Measurements from ENCODE around the gene CPA5. TPM values are rescaled to one million over a fixed set of nuclear protein-coding genes. Genes with fewer than 3 reads are reported as not detected.

CPA5 gene
- total and polyA plus RNA-seq, 2 experiments from 2014 or later = not detected

DNA sequence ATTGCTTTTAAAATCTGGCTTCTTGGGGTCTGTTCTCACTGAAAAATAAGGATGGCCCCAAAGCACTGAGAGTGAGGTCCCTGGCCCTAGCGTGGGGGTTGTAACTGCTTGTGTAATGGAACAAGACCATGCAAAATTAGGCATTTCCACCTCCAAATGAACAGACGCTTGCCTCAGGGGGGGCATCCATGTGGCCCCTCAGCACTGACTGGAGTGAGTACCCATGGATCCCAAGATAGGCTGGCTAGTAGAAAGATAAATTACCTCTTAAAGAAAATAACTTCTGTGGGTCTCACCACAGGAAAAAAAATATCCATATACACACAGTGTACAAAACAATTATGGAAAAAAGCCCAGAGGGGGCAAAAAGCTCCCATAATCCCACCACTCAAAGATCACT is 20.5 kb downstream of the CPA5 start:
- peaks cover 7% of the 10 kb centered on the region; the same call in 1 of the 3 replicates for H3K36me3 Mint-ChIP-seq (ENCODE audit: low read depth)
- H3K4me3 ChIP-seq = no peak overlapping the region
- no peaks in the 10 kb centered on the region for H3K9me2 ChIP-seq (ENCODE audit: insufficient read depth)
- H3K27ac Mint-ChIP-seq = no peak overlapping the region
- no peak overlapping the region for H2AFZ ChIP-seq
- no peak overlapping the region for H3K27ac ChIP-seq (ENCODE audit: low read depth)
- no peak overlapping the region for H3K4me2 ChIP-seq
- H4K20me1 ChIP-seq (replicated peaks; ENCODE audit: insufficient read depth) = no peaks in the 10 kb centered on the region
- no peaks in the 10 kb centered on the region for H3F3A ChIP-seq (replicated peaks; ENCODE audit: low read depth)
- DNase-seq (ENCODE audit: low spot score) (no peak), ATAC-seq (no peak)
- no peaks in the 10 kb centered on the region for H3K79me2 ChIP-seq (replicated peaks; ENCODE audit: insufficient read depth)
- H3K4me3 Mint-ChIP-seq = no peak overlapping the region
- H3K36me3 ChIP-seq (ENCODE audit: insufficient read depth) = no peaks in the 10 kb centered on the region
- H3K27me3 ChIP-seq (ENCODE audit: insufficient read depth) = no peaks in the 10 kb centered on the region
- peaks cover 7% of the 10 kb centered on the region for H3K27me3 Mint-ChIP-seq (ENCODE audit: insufficient read depth, low read depth, poor library complexity)
- H3K9me3 Mint-ChIP-seq = peaks cover 12% of the 10 kb centered on the region
- TF ChIP-seq CREB1 (CRISPR knock-in tag; IDR thresholded peaks at IDR 0.05; ENCODE audit: low read depth) (no peak), JUNB (IDR thresholded peaks at IDR 0.05; ENCODE audit: unreplicated experiment) (no peak), ETS1 (IDR thresholded peaks at IDR 0.05) (no peak), STAT1 (IDR thresholded peaks at IDR 0.05; ENCODE audit: unreplicated experiment) (no peak), ZNF462 (CRISPR knock-in tag; IDR thresholded peaks at IDR 0.05) (no peak), POLR2AphosphoS5 (IDR thresholded peaks at IDR 0.05; ENCODE audit: low read depth) (no peak), ZNF331 (CRISPR knock-in tag; IDR thresholded peaks at IDR 0.05; ENCODE audit: low read depth) (no peak), EZH2 (IDR thresholded peaks at IDR 0.05; ENCODE audit: low read depth, unreplicated experiment) (no peak), ZNF114 (CRISPR knock-in tag; IDR thresholded peaks at IDR 0.05) (no peak), EZH2phosphoT487 (IDR thresholded peaks at IDR 0.05; ENCODE audit: unreplicated experiment) (no peak), NANOG (IDR thresholded peaks at IDR 0.05; ENCODE audit: borderline replicate concordance) (no peak)
- TF ChIP-seq, protein P1, sequence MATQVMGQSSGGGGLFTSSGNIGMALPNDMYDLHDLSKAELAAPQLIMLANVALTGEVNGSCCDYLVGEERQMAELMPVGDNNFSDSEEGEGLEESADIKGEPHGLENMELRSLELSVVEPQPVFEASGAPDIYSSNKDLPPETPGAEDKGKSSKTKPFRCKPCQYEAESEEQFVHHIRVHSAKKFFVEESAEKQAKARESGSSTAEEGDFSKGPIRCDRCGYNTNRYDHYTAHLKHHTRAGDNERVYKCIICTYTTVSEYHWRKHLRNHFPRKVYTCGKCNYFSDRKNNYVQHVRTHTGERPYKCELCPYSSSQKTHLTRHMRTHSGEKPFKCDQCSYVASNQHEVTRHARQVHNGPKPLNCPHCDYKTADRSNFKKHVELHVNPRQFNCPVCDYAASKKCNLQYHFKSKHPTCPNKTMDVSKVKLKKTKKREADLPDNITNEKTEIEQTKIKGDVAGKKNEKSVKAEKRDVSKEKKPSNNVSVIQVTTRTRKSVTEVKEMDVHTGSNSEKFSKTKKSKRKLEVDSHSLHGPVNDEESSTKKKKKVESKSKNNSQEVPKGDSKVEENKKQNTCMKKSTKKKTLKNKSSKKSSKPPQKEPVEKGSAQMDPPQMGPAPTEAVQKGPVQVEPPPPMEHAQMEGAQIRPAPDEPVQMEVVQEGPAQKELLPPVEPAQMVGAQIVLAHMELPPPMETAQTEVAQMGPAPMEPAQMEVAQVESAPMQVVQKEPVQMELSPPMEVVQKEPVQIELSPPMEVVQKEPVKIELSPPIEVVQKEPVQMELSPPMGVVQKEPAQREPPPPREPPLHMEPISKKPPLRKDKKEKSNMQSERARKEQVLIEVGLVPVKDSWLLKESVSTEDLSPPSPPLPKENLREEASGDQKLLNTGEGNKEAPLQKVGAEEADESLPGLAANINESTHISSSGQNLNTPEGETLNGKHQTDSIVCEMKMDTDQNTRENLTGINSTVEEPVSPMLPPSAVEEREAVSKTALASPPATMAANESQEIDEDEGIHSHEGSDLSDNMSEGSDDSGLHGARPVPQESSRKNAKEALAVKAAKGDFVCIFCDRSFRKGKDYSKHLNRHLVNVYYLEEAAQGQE (IDR thresholded peaks at IDR 0.05; ENCODE audit: unreplicated experiment) = no peak
- TF ChIP-seq, protein P2, sequence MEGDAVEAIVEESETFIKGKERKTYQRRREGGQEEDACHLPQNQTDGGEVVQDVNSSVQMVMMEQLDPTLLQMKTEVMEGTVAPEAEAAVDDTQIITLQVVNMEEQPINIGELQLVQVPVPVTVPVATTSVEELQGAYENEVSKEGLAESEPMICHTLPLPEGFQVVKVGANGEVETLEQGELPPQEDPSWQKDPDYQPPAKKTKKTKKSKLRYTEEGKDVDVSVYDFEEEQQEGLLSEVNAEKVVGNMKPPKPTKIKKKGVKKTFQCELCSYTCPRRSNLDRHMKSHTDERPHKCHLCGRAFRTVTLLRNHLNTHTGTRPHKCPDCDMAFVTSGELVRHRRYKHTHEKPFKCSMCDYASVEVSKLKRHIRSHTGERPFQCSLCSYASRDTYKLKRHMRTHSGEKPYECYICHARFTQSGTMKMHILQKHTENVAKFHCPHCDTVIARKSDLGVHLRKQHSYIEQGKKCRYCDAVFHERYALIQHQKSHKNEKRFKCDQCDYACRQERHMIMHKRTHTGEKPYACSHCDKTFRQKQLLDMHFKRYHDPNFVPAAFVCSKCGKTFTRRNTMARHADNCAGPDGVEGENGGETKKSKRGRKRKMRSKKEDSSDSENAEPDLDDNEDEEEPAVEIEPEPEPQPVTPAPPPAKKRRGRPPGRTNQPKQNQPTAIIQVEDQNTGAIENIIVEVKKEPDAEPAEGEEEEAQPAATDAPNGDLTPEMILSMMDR (conservative IDR thresholded peaks at IDR 0.05; ENCODE audit: low read depth in 2 of 2) = no peak
- H3K4me1 ChIP-seq (ENCODE audit: insufficient read depth) = peaks cover 5% of the 10 kb centered on the region; the same call in 1 of the 2 replicates
- H3K4me1 Mint-ChIP-seq = peaks cover 21% of the 10 kb centered on the region

Measured in GM23338 (cell line).